Caco-2 (cell line): ENCODE measurements around the gene FBXO17. TPM values are rescaled to one million over a fixed set of nuclear protein-coding genes. Genes with fewer than 3 reads are reported as not detected.
"Not testable (repeated sequence)": the region's sequence is repeated elsewhere in the genome, so short reads cannot be mapped to it uniquely, and the experiment has no call there.

ENCODE experiments used
- BruUV-seq: library from RNA; stranded (reverse); fragments of 400-500 nt; replicated peaks from 2 replicates; lab custom pipeline; 2021; lab: Mats Ljungman, UMichigan
- CTCF ChIA-PET: fragments of 300-600 bp; sonication (Branson Sonifier 250); formaldehyde crosslinking; loops from one replicate; lab custom pipeline; 2022; ENCODE audit warnings: antibody characterized with exemption; lab: Charles Lee
- POLR2A ChIA-PET: fragments of 300-600 bp; sonication (Branson Sonifier 250); formaldehyde crosslinking; loops from one replicate; lab custom pipeline; 2022; ENCODE audit warnings: antibody characterized with exemption; lab: Charles Lee
- DNase-seq, 2 experiments: peaks; one replicate each; pipeline versions ENCODE4 v3.0.0 to v3.0.0-alpha.2; 2020 to 2022
- H3K27me3 ChIP-seq: replicated peaks from 2 replicates; pipeline ENCODE4 v1.6.0; 2011; ENCODE audit warnings: low read length; ENCODE audit not compliant: control insufficient read depth, insufficient read depth
- H3K36me3 ChIP-seq: 2 replicates; pipeline ENCODE4 v1.5.1; 2011; ENCODE audit warnings: low read length; ENCODE audit not compliant: control insufficient read depth, insufficient read depth
- H3K4me1 ChIP-seq: fragments of 250-450 bp; sonication (Bioruptor Pico); 2 replicates; pipeline ENCODE4 v1.5.1; 2020; ENCODE audit warnings: mild to moderate bottlenecking
- H3K4me3 ChIP-seq: 2 replicates; pipeline ENCODE4 v1.5.1; 2011; ENCODE audit warnings: low read depth, mild to moderate bottlenecking, control low read depth, low read length
- H3K9me3 ChIP-seq: fragments of 250-450 bp; sonication (Bioruptor Pico); 2 replicates; pipeline ENCODE4 v1.5.1; 2020; ENCODE audit warnings: mild to moderate bottlenecking, moderate library complexity
- H3K27ac Mint-ChIP-seq: one replicate; pipeline ENCODE4 v1.8.0; 2022; ENCODE audit warnings: mixed read lengths; ENCODE audit not compliant: unreplicated experiment
- H3K27me3 Mint-ChIP-seq: one replicate; pipeline ENCODE4 v1.8.0; 2022; ENCODE audit warnings: mixed read lengths; ENCODE audit not compliant: insufficient read depth, unreplicated experiment
- H3K36me3 Mint-ChIP-seq: one replicate; pipeline ENCODE4 v1.8.0; 2022; ENCODE audit warnings: mild to moderate bottlenecking, mixed read lengths; ENCODE audit not compliant: insufficient read depth, unreplicated experiment
- H3K4me1 Mint-ChIP-seq: one replicate; pipeline ENCODE4 v1.8.0; 2022; ENCODE audit warnings: low read depth, mixed read lengths; ENCODE audit not compliant: unreplicated experiment
- H3K4me3 Mint-ChIP-seq: one replicate; pipeline ENCODE4 v1.8.0; 2022; ENCODE audit warnings: mild to moderate bottlenecking, moderate library complexity, mixed read lengths; ENCODE audit not compliant: unreplicated experiment
- H3K9me3 Mint-ChIP-seq: one replicate; pipeline ENCODE4 v1.8.0; 2022; ENCODE audit warnings: mixed read lengths; ENCODE audit not compliant: unreplicated experiment
- CTCF ChIP-seq, 2 experiments: fragments of 200-600 bp in 1 of 2; IDR thresholded peaks; 1 replicate in 1 of 2; 2 replicates in 1 of 2; pipeline versions ENCODE4 v1.5.1 to v1.8.0; 2011 to 2022; ENCODE audit warnings: antibody characterized with exemption in 1 of 2, control low read depth in 1 of 2, inconsistent platforms in 1 of 2, low read depth in 1 of 2, low read length in 1 of 2, mild to moderate bottlenecking in 1 of 2, moderate library complexity in 1 of 2; ENCODE audit not compliant: insufficient read depth in 1 of 2, severe bottlenecking in 1 of 2, unreplicated experiment in 1 of 2
- intact Hi-C: fragments of 100-400 bp; cut with micrococcal nuclease; formaldehyde crosslinking; loops from one replicate; pipeline ENCODE4 v1.10.0; 2022; ENCODE audit not compliant: unreplicated experiment
- total RNA-seq: library from RNA; stranded (reverse); gene quantifications from 2 replicates; pipeline ENCODE4 v1.2.3, GENCODE V29; 2022

Gene FBXO17
- total RNA-seq, 1 experiment from 2014 or later: 42.8 TPM

GRCh38 chr19:38941979-38942378 is 33.6 kb downstream of the FBXO17 start:
- peaks cover 34% of the 10 kb centered on the region for H3K36me3 Mint-ChIP-seq
- no peak for TF ChIP-seq CTCF (IDR thresholded peaks at IDR 0.05; ENCODE audit: insufficient read depth in 1 of 2, low read depth in 1 of 2, low read length in 1 of 2, severe bottlenecking in 1 of 2, unreplicated experiment in 1 of 2)
- peaks cover 5% of the 10 kb centered on the region for H3K36me3 ChIP-seq
- H3K9me3 Mint-ChIP-seq: no peaks in the 10 kb centered on the region
- intact Hi-C loops: no loop called here
- no peak for DNase-seq
- no peaks in the 10 kb centered on the region for H3K27me3 Mint-ChIP-seq
- no peaks in the 10 kb centered on the region for H3K9me3 ChIP-seq
- no peaks in the 10 kb centered on the region for H3K27me3 ChIP-seq
- no peak overlapping the region for H3K27ac Mint-ChIP-seq
- no peak overlapping the region for H3K4me3 ChIP-seq
- ChIA-PET CTCF (no interaction called here), POLR2A (no interaction called here)
- no peaks in the 10 kb centered on the region for H3K4me1 ChIP-seq
- BruUV-seq: no TSS peak
- no peaks in the 10 kb centered on the region for H3K4me1 Mint-ChIP-seq
- H3K4me3 Mint-ChIP-seq: no peak overlapping the region

GRCh38 chr19:38941466-38941865 is 34.1 kb downstream of the FBXO17 start:
- H3K36me3 ChIP-seq, H3K27ac Mint-ChIP-seq, H3K4me3 ChIP-seq, H3K4me3 Mint-ChIP-seq, H3K4me1 Mint-ChIP-seq, intact Hi-C loops, H3K27me3 Mint-ChIP-seq, H3K9me3 Mint-ChIP-seq, DNase-seq, CTCF ChIA-PET, H3K27me3 ChIP-seq, H3K4me1 ChIP-seq, H3K9me3 ChIP-seq, POLR2A ChIA-PET: not testable (repeated sequence)
- H3K36me3 Mint-ChIP-seq: peaks cover 28% of the 10 kb centered on the region
- BruUV-seq: TSS peak; percentile 34

- Mint-ChIP-seq H3K4me3 (no peak overlapping the region), H3K9me3 (no peaks in the 10 kb centered on the region), H3K36me3 (peaks cover 23% of the 10 kb centered on the region), H3K4me1 (no peaks in the 10 kb centered on the region), H3K27ac (no peak overlapping the region), H3K27me3 (no peaks in the 10 kb centered on the region)
- Histone ChIP-seq H3K4me1 (no peaks in the 10 kb centered on the region), H3K36me3 (peaks cover 1% of the 10 kb centered on the region; the same call in 1 of the 2 replicates), H3K9me3 (peaks cover 9% of the 10 kb centered on the region), H3K27me3 (no peaks in the 10 kb centered on the region), H3K4me3 (no peak overlapping the region)
- TF ChIP-seq CTCF (IDR thresholded peaks at IDR 0.05; ENCODE audit: insufficient read depth in 1 of 2, low read depth in 1 of 2, low read length in 1 of 2, severe bottlenecking in 1 of 2, unreplicated experiment in 1 of 2): no peak
- ChIA-PET POLR2A (interaction anchor here (1.5 kb wide), 1 partner anchor 9 kb away, joined by 4 read pairs; the partner anchor contains the start of genes MRPS12 and SARS2), CTCF (interaction anchor here (1.2 to 2.0 kb wide), 2 partner anchors 10 to 462 kb away, joined by 3 to 11 read pairs; partner anchors contain the start of genes MRPS12 and SARS2)
- no TSS peak for BruUV-seq
- DNase-seq: no peak
- intact Hi-C loops: no loop called here
These were observed 35.6 kb downstream of the FBXO17 start for GRCh38 chr19:38939957-38940356.
